HT1080 (cell line): ENCODE measurements around the gene BICD1. TPM values are rescaled to one million over a fixed set of nuclear protein-coding genes. Genes with fewer than 3 reads are reported as not detected.
"Not testable (repeated sequence)": the region's sequence is repeated elsewhere in the genome, so short reads cannot be mapped to it uniquely, and the experiment has no call there.

Experiments
- DNase-seq: peaks from one replicate; pipeline ENCODE4 v3.0.0-alpha.2; 2015; ENCODE audit warnings: low read depth
- total RNA-seq: library from RNA; depleted of rRNA; stranded (reverse); fragments of >200 nt; shearing (Covaris generic); gene quantifications from 2 replicates; pipeline ENCODE4 v1.2.3, GENCODE V29; 2014

The BICD1 gene
- total RNA-seq, 1 experiment from 2014 or later = 19.5 TPM

DNA sequence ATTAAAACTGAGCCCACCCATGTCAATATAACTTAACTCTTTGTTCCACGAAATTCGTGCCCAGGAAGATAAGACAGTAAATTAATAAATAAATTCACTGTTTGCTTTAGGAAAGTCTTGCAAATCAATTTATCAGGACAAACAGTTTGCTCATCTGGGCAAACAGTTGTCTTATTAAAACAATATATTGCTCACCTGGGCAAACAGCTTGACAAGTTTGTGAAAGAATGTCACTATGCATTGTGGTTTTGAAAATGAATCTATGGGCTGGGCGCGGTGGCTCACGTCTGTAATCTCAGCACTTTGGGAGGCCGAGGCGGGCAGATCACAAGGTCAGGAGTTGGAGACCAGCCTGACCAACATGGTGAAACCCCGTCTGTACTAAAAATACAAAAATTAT is 80.5 kb downstream of the BICD1 start:
- DNase-seq = not testable (repeated sequence)

DNA sequence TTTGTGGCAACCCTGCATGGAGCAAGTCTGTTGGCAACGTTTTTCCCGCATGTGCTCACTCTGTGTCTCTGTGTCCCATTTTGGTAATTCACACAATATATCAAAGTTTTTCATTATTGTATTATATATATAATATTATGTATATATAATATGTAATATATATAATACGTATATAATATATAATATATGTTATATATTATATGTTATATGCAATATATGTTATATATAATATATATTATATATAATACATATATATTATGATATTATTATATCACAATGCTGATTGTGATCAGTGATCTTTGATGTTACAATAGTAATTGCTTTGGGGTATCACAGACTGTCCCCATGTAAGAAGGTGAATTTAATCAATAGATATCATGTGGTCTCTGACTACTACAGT is 84.8 kb downstream of the BICD1 start:
- DNase-seq = no peak

- DNase-seq = no peak
Measured at GRCh38 chr12:32196250-32197198, 89.9 kb downstream of the BICD1 start.

DNA sequence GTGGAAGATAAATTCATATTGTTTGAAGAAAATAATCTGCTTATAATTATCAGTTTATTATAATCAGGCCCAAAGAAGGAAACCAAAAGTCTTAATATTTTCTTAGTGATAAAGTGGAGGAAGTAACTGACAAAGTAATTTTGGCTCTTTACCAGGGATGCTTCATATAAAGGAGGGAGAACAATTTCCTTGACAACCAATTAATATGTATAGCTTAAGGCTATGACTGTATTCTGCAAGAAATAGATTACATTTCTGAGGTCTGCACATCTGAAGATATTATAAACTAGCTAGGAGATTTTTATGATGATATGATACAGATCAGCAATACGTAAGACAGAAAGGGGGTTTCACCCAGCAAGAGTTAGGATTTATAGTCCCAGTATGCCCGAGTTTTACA is 90.8 kb downstream of the BICD1 start:
- DNase-seq = no peak

GRCh38 chr12:32198555-32198954 is 91.9 kb downstream of the BICD1 start:
- peak; percentile 91 for DNase-seq

GRCh38 chr12:32201096-32201495 is 94.4 kb downstream of the BICD1 start:
- DNase-seq = no peak

- DNase-seq = no peak
Measured at GRCh38 chr12:32201976-32202375, 95.3 kb downstream of the BICD1 start.

DNA sequence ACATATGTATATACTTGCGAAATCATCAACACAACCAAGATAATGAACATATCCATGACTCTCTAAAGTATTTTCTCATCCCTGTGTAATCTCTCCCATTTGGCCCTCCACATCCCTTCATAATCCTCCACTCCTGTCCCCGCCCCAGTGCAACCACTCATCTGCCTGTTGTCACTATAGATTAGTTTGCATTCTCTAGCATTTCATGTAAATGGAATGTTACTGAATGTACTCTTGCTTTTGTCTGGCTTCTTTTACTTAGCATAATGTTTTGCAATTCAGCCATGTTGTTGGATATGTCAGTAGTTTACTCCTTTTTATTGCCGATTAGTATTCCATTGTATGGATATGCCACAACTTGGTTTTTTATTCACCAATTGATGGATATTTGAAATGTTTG is 99.1 kb downstream of the BICD1 start:
- no peak for DNase-seq

DNA sequence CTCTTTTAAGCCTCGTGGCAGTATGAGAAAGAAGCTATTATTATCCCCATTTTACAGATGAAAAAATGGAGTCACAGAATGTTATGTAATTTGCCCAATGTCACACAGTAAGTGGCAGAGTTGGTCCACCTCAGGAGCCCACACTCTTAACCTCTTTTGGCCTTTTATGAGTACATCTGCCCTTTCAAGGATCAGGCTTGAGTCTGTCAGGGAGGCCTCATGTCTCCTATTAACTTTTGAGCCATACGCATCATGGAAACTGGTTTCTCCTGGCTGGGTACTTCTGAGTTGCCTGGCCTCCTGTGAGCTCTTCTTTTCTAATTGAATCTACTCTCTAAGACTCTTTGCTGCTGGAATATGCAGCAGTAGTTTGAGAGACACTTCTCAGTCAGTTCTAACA is 101.7 kb downstream of the BICD1 start:
- no peak for DNase-seq

- DNase-seq = no peak
Measured at GRCh38 chr12:32211066-32211899, 104.6 kb downstream of the BICD1 start.

DNA sequence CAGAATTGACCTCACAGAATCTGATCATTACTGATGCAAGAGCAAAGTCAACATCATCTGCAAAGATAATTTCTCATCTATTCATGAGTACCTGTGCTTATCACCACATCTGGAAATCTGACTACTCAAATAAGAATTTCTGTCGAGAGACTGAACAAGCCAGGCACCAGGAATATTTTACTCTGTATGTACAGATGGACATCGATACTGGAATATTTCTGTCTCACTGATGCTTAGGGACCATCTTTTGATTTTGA is 105.2 kb downstream of the BICD1 start:
- no peak for DNase-seq

DNA sequence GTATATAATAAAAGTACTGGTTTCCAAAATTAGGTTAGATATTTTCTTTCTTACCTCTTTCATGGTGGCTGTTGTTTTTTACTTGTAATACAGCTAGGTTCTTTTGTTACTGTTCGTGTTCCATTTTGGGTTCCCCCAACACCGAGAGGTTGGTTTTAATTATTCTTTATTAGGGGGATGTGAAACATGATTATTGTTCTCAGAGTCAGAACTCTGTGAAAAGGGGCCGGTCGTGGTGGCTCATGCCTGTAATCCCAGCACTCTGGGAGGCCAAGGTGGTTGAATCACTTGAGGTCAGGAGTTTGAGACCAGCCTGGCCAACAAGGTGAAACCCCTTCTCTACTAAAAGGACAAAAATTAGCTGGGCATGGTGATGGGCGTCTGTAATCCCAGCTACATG is 108.1 kb downstream of the BICD1 start:
- DNase-seq = no peak

- DNase-seq = peak; percentile 86
Measured at GRCh38 chr12:32217354-32218310, 111.0 kb downstream of the BICD1 start.

DNA sequence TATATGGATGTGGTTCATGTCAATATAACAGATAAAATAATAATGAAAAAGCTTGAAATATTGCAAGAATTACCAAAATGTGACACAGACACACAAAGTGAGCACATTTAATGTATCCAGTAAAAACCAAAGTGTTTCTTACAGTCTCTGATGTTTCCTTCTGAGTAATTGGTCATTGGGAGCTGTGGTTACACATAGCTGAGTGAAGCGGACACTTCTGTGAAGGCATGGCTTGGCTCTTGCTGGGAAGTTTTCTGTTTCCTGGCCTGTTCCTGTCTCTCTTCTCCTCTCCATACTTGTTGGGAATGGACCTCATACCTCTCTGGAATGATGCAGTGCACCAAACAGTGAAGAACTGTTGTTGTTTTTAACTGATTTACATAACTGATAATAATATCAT is 117.3 kb downstream of the BICD1 start:
- DNase-seq = no peak

DNA sequence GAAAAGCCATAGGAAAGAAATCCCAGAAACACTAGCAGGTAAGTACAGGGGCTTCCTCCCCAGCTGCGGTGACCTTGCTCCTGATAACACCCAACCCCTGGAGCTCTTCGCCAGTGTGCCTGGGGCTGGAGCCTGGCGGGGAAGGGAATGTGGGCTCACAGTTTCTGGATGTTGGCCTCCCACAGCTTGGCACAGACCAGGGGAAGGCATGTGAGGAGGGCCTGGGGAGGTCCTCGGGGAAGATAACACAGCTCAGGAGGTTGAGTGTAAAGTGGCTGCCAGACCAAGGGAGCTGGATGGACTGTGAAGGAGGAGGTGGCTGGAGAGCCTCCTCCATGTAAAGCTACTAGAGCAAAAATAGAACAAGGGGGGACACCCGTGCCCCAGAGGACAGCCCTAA is 120.1 kb downstream of the BICD1 start:
- no peak for DNase-seq

- DNase-seq = no peak
Measured at GRCh38 chr12:32229971-32230612, 123.4 kb downstream of the BICD1 start.

DNA sequence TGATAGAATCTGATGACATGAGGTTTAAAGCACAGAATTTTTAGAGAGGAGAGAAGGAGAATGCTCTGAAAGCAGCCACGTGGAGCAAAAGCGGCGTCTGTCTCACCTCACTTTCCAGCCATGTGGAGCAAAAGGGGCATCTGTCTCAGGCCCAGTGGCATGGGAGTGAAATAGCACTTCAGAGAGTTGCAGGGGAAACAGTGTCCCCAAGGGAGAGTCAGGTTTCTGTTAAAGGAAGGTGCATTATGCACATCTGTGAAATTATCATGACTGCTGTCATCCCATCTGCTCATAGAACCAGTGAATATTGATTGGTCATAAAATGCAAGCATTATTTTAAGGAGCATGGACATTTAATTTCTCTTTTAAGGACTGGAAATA is 124.0 kb downstream of the BICD1 start:
- no peak for DNase-seq

- not testable (repeated sequence) for DNase-seq
Measured at GRCh38 chr12:32231361-32231760, 124.7 kb downstream of the BICD1 start.

- DNase-seq = no peak
Measured at GRCh38 chr12:32233568-32233967, 126.9 kb downstream of the BICD1 start.

GRCh38 chr12:32235251-32235650 is 128.6 kb downstream of the BICD1 start:
- DNase-seq = no peak

GRCh38 chr12:32240162-32240561 is 133.5 kb downstream of the BICD1 start:
- DNase-seq = peak; percentile 17
